Measurements from ENCODE around the gene MEGF11.
"Not testable (repeated sequence)": the region's sequence is repeated elsewhere in the genome, so short reads cannot be mapped to it uniquely, and the experiment has no call there.

MEGF11 gene

GRCh38 chr15:66246937-66247336 lies 6.6 kb downstream of the MEGF11 start:
- no peak for DNase-seq (ENCODE audit: low read depth, low spot score)
- Histone ChIP-seq H3K4me1 (ENCODE audit: insufficient read depth, insufficient read length) (peaks cover 11% of the 10 kb centered on the region), H3K9ac (ENCODE audit: insufficient read length, low read depth) (no peak overlapping the region), H3K36me3 (ENCODE audit: insufficient read depth, insufficient read length, low read length) (no peaks in the 10 kb centered on the region), H3K9me3 (ENCODE audit: insufficient read depth, low read length) (no peaks in the 10 kb centered on the region), H3K27me3 (ENCODE audit: insufficient read depth, insufficient read length) (peaks cover 17% of the 10 kb centered on the region), H3K4me3 (ENCODE audit: insufficient read length, low read depth) (no peak overlapping the region)
- TF ChIP-seq YY1 (IDR thresholded peaks at IDR 0.05; ENCODE audit: insufficient read depth, insufficient read length) (no peak), SUZ12 (IDR thresholded peaks at IDR 0.05; ENCODE audit: extremely low read depth, insufficient read depth, insufficient read length) (no peak), ZNF274 (IDR thresholded peaks at IDR 0.05; ENCODE audit: low read depth, low read length) (no peak)

- not testable (repeated sequence) for H3K36me3 ChIP-seq (ENCODE audit: insufficient read depth, insufficient read length, low read length); H3K4me3 ChIP-seq (ENCODE audit: insufficient read length, low read depth); DNase-seq (ENCODE audit: low read depth, low spot score); H3K4me1 ChIP-seq (ENCODE audit: insufficient read depth, insufficient read length); H3K9me3 ChIP-seq (ENCODE audit: insufficient read depth, low read length); H3K9ac ChIP-seq (ENCODE audit: insufficient read length, low read depth); H3K27me3 ChIP-seq (ENCODE audit: insufficient read depth, insufficient read length)
Observed at GRCh38 chr15:66245832-66246231, 7.7 kb downstream of the MEGF11 start.

GRCh38 chr15:66241908-66242285 lies 11.7 kb downstream of the MEGF11 start:
- Histone ChIP-seq H3K36me3 (ENCODE audit: insufficient read depth, insufficient read length, low read length) (no peaks in the 10 kb centered on the region), H3K4me3 (ENCODE audit: insufficient read length, low read depth) (no peak overlapping the region), H3K27me3 (ENCODE audit: insufficient read depth, insufficient read length) (no peaks in the 10 kb centered on the region), H3K4me1 (ENCODE audit: insufficient read depth, insufficient read length) (no peaks in the 10 kb centered on the region), H3K9me3 (ENCODE audit: insufficient read depth, low read length) (no peaks in the 10 kb centered on the region), H3K9ac (ENCODE audit: insufficient read length, low read depth) (no peak overlapping the region)
- no peak for DNase-seq (ENCODE audit: low read depth, low spot score)
- no peak for TF ChIP-seq ZNF274 (IDR thresholded peaks at IDR 0.05; ENCODE audit: low read depth, low read length)
- TF ChIP-seq SUZ12 (IDR thresholded peaks at IDR 0.05; ENCODE audit: extremely low read depth, insufficient read depth, insufficient read length) = no peak

GRCh38 chr15:66241087-66241907 lies 12.3 kb downstream of the MEGF11 start:
- TF ChIP-seq SUZ12 (IDR thresholded peaks at IDR 0.05; ENCODE audit: extremely low read depth, insufficient read depth, insufficient read length) = no peak
- no peaks in the 10 kb centered on the region for H3K27me3 ChIP-seq (ENCODE audit: insufficient read depth, insufficient read length)
- no peak overlapping the region for H3K9ac ChIP-seq (ENCODE audit: insufficient read length, low read depth)
- H3K4me1 ChIP-seq (ENCODE audit: insufficient read depth, insufficient read length) = no peaks in the 10 kb centered on the region
- no peaks in the 10 kb centered on the region for H3K36me3 ChIP-seq (ENCODE audit: insufficient read depth, insufficient read length, low read length)
- no peaks in the 10 kb centered on the region for H3K9me3 ChIP-seq (ENCODE audit: insufficient read depth, low read length)
- H3K4me3 ChIP-seq (ENCODE audit: insufficient read length, low read depth) = no peak overlapping the region
- DNase-seq (ENCODE audit: low read depth, low spot score) = no peak

GRCh38 chr15:66240240-66240794 lies 13.2 kb downstream of the MEGF11 start:
- H3K9ac ChIP-seq (ENCODE audit: insufficient read length, low read depth) = no peak overlapping the region
- no peak for DNase-seq (ENCODE audit: low read depth, low spot score)
- no peak overlapping the region for H3K4me3 ChIP-seq (ENCODE audit: insufficient read length, low read depth)
- no peaks in the 10 kb centered on the region for H3K9me3 ChIP-seq (ENCODE audit: insufficient read depth, low read length)
- TF ChIP-seq SUZ12 (IDR thresholded peaks at IDR 0.05; ENCODE audit: extremely low read depth, insufficient read depth, insufficient read length) (no peak), YY1 (IDR thresholded peaks at IDR 0.05; ENCODE audit: insufficient read depth, insufficient read length) (no peak), ZNF274 (IDR thresholded peaks at IDR 0.05; ENCODE audit: low read depth, low read length) (no peak)
- H3K27me3 ChIP-seq (ENCODE audit: insufficient read depth, insufficient read length) = no peaks in the 10 kb centered on the region
- H3K4me1 ChIP-seq (ENCODE audit: insufficient read depth, insufficient read length) = peaks cover 3% of the 10 kb centered on the region
- H3K36me3 ChIP-seq (ENCODE audit: insufficient read depth, insufficient read length, low read length) = no peaks in the 10 kb centered on the region

- DNase-seq (ENCODE audit: low read depth, low spot score) = no peak
- Histone ChIP-seq H3K4me3 (ENCODE audit: insufficient read length, low read depth) (no peak overlapping the region), H3K36me3 (ENCODE audit: insufficient read depth, insufficient read length, low read length) (no peaks in the 10 kb centered on the region), H3K27me3 (ENCODE audit: insufficient read depth, insufficient read length) (no peaks in the 10 kb centered on the region), H3K4me1 (ENCODE audit: insufficient read depth, insufficient read length) (peaks cover 3% of the 10 kb centered on the region), H3K9ac (ENCODE audit: insufficient read length, low read depth) (no peak overlapping the region), H3K9me3 (ENCODE audit: insufficient read depth, low read length) (no peaks in the 10 kb centered on the region)
- TF ChIP-seq ZNF274 (IDR thresholded peaks at IDR 0.05; ENCODE audit: low read depth, low read length) (no peak), SUZ12 (IDR thresholded peaks at IDR 0.05; ENCODE audit: extremely low read depth, insufficient read depth, insufficient read length) (no peak), YY1 (IDR thresholded peaks at IDR 0.05; ENCODE audit: insufficient read depth, insufficient read length) (no peak)
Observed at GRCh38 chr15:66239514-66239913, 14.0 kb downstream of the MEGF11 start.

GRCh38 chr15:66238318-66238717 lies 15.2 kb downstream of the MEGF11 start:
- DNase-seq (ENCODE audit: low read depth, low spot score) = no peak
- H3K9me3 ChIP-seq (ENCODE audit: insufficient read depth, low read length) = no peaks in the 10 kb centered on the region
- no peaks in the 10 kb centered on the region for H3K36me3 ChIP-seq (ENCODE audit: insufficient read depth, insufficient read length, low read length)
- no peaks in the 10 kb centered on the region for H3K27me3 ChIP-seq (ENCODE audit: insufficient read depth, insufficient read length)
- peaks cover 3% of the 10 kb centered on the region for H3K4me1 ChIP-seq (ENCODE audit: insufficient read depth, insufficient read length)
- H3K4me3 ChIP-seq (ENCODE audit: insufficient read length, low read depth) = no peak overlapping the region
- H3K9ac ChIP-seq (ENCODE audit: insufficient read length, low read depth) = no peak overlapping the region
- TF ChIP-seq SUZ12 (IDR thresholded peaks at IDR 0.05; ENCODE audit: extremely low read depth, insufficient read depth, insufficient read length) = no peak
